B cell (primary cell): Measurements from ENCODE around the gene TJP3. TPM values are rescaled to one million over a fixed set of nuclear protein-coding genes. Genes with fewer than 3 reads are reported as not detected.

ENCODE experiments used
- ATAC-seq: fragments of 200-7000 bp; cut with Tn5 transposase; one replicate; pipeline ENCODE4 v1.10.0; 2021; ENCODE audit warnings: low read depth, mild to moderate bottlenecking, moderate number of reproducible peaks, moderate library complexity
- CTCF ChIA-PET: fragments of 350-600 bp; sonication (Branson Sonifier 250); formaldehyde crosslinking; loops from one replicate; lab custom pipeline; 2021; ENCODE audit warnings: antibody characterized with exemption, inconsistent platforms; lab: Charles Lee
- POLR2A ChIA-PET: fragments of 350-600 bp; sonication (Branson Sonifier 250); formaldehyde crosslinking; loops from one replicate; lab custom pipeline; 2021; ENCODE audit warnings: antibody characterized with exemption; lab: Charles Lee
- DNase-seq: peaks from one replicate; pipeline ENCODE4 v3.0.0; 2013
- H2AFZ ChIP-seq: 2 replicates; pipeline ENCODE4 v1.6.1; 2012; ENCODE audit warnings: mild to moderate bottlenecking, low read depth, low read length; ENCODE audit not compliant: insufficient read depth, poor library complexity, severe bottlenecking
- H3K27ac ChIP-seq, 2 donors: 1 replicate in 1 of 2; 2 replicates in 1 of 2; pipeline ENCODE4 v1.5.1; 2012 to 2013; ENCODE audit warnings: low read length in 2 of 2, mild to moderate bottlenecking in 2 of 2, moderate library complexity in 1 of 2
- H3K27me3 ChIP-seq, 4 experiments: fragments of 200-600 bp in 1 of 4; sonication (generic) in 1 of 4; replicated peaks in 1 of 4; 1 replicate in 2 of 4; 2 replicates in 2 of 4; pipeline versions ENCODE4 v1.6.1 to v1.7.0; 2013 to 2016; ENCODE audit warnings: low read length in 3 of 4, mild to moderate bottlenecking in 2 of 4, mixed read lengths in 1 of 4, moderate library complexity in 1 of 4; ENCODE audit not compliant: insufficient read depth in 4 of 4, control insufficient read depth in 3 of 4; ENCODE audit errors: control extremely low read depth in 1 of 4
- H3K36me3 ChIP-seq, 2 experiments: replicated peaks in 1 of 2; 1 replicate in 1 of 2; 2 replicates in 1 of 2; pipeline versions ENCODE4 v1.6.1 to v1.7.1; 2013; ENCODE audit warnings: low read length in 1 of 2; ENCODE audit not compliant: insufficient read depth in 2 of 2, control insufficient read depth in 1 of 2; ENCODE audit errors: control extremely low read depth in 1 of 2, extremely low read depth in 1 of 2
- H3K4me1 ChIP-seq, 2 donors: fragments of 200-600 bp in 1 of 2; sonication (generic) in 1 of 2; 1 replicate in 1 of 2; 2 replicates in 1 of 2; pipeline versions ENCODE4 v1.5.1 to v1.6.1; 2013 to 2017; ENCODE audit warnings: low read length in 2 of 2; ENCODE audit not compliant: control insufficient read depth in 2 of 2, insufficient read depth in 2 of 2
- H3K4me2 ChIP-seq: replicated peaks from 2 replicates; pipeline ENCODE3; 2012; ENCODE audit warnings: mild to moderate bottlenecking, low read depth, low read length; ENCODE audit not compliant: poor library complexity, severe bottlenecking
- H3K4me3 ChIP-seq, 5 experiments: fragments of 200-600 bp in 1 of 5; sonication (generic) in 1 of 5; 1 replicate in 3 of 5; 2 replicates in 2 of 5; pipeline versions ENCODE4 v1.5.1 to v1.7.0; 2011 to 2016; ENCODE audit warnings: low read length in 4 of 5, mild to moderate bottlenecking in 4 of 5, low read depth in 2 of 5, control low read depth in 1 of 5, moderate library complexity in 1 of 5; ENCODE audit not compliant: insufficient read depth in 1 of 5; ENCODE audit errors: control extremely low read depth in 1 of 5, extremely low read depth in 1 of 5
- H3K79me2 ChIP-seq: fragments of 200-600 bp; sonication (generic); one replicate; pipeline ENCODE4 v1.6.0; 2016; ENCODE audit warnings: low read length; ENCODE audit not compliant: control insufficient read depth, insufficient read depth
- H3K9ac ChIP-seq: fragments of 200-600 bp; sonication (generic); 2 replicates; pipeline ENCODE4 v1.6.1; 2017; ENCODE audit warnings: mild to moderate bottlenecking, low read length, moderate library complexity
- H3K9me3 ChIP-seq, 3 donors: one replicate each; pipeline versions ENCODE4 v1.6.1 to v1.7.1; 2013; ENCODE audit warnings: low read length in 2 of 3; ENCODE audit not compliant: control insufficient read depth in 2 of 3, insufficient read depth in 1 of 3; ENCODE audit errors: control extremely low read depth in 1 of 3
- H4K20me1 ChIP-seq: 2 replicates; pipeline ENCODE4 v1.6.0; 2012; ENCODE audit warnings: mild to moderate bottlenecking, low read length; ENCODE audit not compliant: insufficient read depth, control insufficient read depth, poor library complexity, severe bottlenecking
- H3K27ac Mint-ChIP-seq: one replicate; pipeline ENCODE4 v1.8.0; 2021; ENCODE audit warnings: mixed read lengths
- H3K27me3 Mint-ChIP-seq: one replicate; pipeline ENCODE4 v1.8.0; 2021; ENCODE audit warnings: mixed read lengths
- H3K4me1 Mint-ChIP-seq: one replicate; pipeline ENCODE4 v1.8.0; 2021; ENCODE audit warnings: mixed read lengths
- H3K4me3 Mint-ChIP-seq: one replicate; pipeline ENCODE4 v1.8.0; 2021; ENCODE audit warnings: mixed read lengths
- H3K9me3 Mint-ChIP-seq: one replicate; pipeline ENCODE4 v1.8.0; 2022; ENCODE audit warnings: mixed read lengths; ENCODE audit not compliant: insufficient read depth
- EZH2 ChIP-seq: IDR thresholded peaks from 2 replicates; pipeline ENCODE4 v1.6.1; 2012; ENCODE audit warnings: borderline replicate concordance, low read depth, mild to moderate bottlenecking, moderate library complexity, low read length; ENCODE audit not compliant: insufficient read depth, poor library complexity, severe bottlenecking
- WGBS: methylation state at CpG from one replicate; pipeline ENCODE4 v1.1.5; 2013; ENCODE audit warnings: missing lambda C conversion rate; ENCODE audit not compliant: insufficient coverage; 5-methylcytosine and 5-hydroxymethylcytosine counted together
- intact Hi-C: fragments of 100-400 bp; cut with micrococcal nuclease; formaldehyde crosslinking; loops from one replicate; pipeline ENCODE4 v1.10.0; 2022
- polyA plus RNA-seq: library from polyadenylated mRNA; depleted of rRNA; stranded (reverse); fragments of >200 nt; gene quantifications from 2 replicates; pipeline ENCODE4 v1.2.3, GENCODE V29; 2012
- total RNA-seq, 2 donors: library from RNA; stranded (reverse); fragments of 120-200 nt in 1 of 2; gene quantifications; 1 replicate in 1 of 2; 2 replicates in 1 of 2; pipeline versions ENCODE4 v1.2.3 to v1.2.4, GENCODE V29; 2013 to 2022
- TF ChIP-seq, protein P1 (sequence below): fragments of 200-600 bp; IDR thresholded peaks from one replicate; pipeline ENCODE4 v1.8.0; 2022; ENCODE audit warnings: antibody characterized with exemption, mild to moderate bottlenecking

TJP3 gene
- total and polyA plus RNA-seq, 2 donors (not counting 1 experiment from before 2014, with no cell fraction given), result 2.1 to 2.9 TPM

GRCh38 chr19:3761382-3762129 lies 53.4 kb downstream of the TJP3 start, which contains the start of gene APBA3:
APBA3 (minus strand) TSS chr19:3761692; CDS start chr19:3760264, 1,428 bp downstream.
- H3K27ac ChIP-seq, result peak within 1 kb of the TSS; percentile 100
- peak within 1 kb of the TSS; percentile 95 for H3K4me2 ChIP-seq
- H2AFZ ChIP-seq, result peak within 1 kb of the TSS; percentile 85
- DNase-seq (peak; percentile 96), ATAC-seq (peak; percentile 52)
- H3K9me3 Mint-ChIP-seq, result no peaks in the 10 kb centered on the region
- CTCF ChIA-PET, result interaction anchor here (0.7 to 2.9 kb wide), 16 partner anchors 13 to 963 kb away, joined by 3 to 15 read pairs (median 3); partner anchors contain the start of gene PIP5K1C
- POLR2A ChIA-PET, result interaction anchor here (0.5 to 2.2 kb wide), 7 partner anchors 50 to 1925 kb away, joined by 3 to 14 read pairs (median 7); partner anchors contain the start of gene EEF2
- peak within 1 kb of the TSS; percentile 100 for H3K27ac Mint-ChIP-seq
- peak within 1 kb of the TSS; percentile 99 for H3K4me3 Mint-ChIP-seq
- peaks cover 39% of the 10 kb centered on the region for H3K4me1 Mint-ChIP-seq
- H3K27me3 ChIP-seq, result no peaks in the 10 kb centered on the region
- peaks cover 0 to 3% (median 0%) of the 10 kb centered on the region in 3 donors for H3K9me3 ChIP-seq
- peaks cover 0 to 23% of the 10 kb centered on the region in 2 experiments for H3K36me3 ChIP-seq
- WGBS, result 3% methylated on average over 43 of the region's 45 CpGs
- H3K27me3 Mint-ChIP-seq, result no peaks in the 10 kb centered on the region
- intact Hi-C loops, result loop anchor here (1.0 to 10.0 kb wide), 10 partner anchors 40 to 1923 kb away; partner anchors contain the start of genes CHAF1A, DPP9, EEF2 and FZR1
- H4K20me1 ChIP-seq, result peaks cover 16% of the 10 kb centered on the region
- peak within 1 kb of the TSS; percentile 100 for H3K9ac ChIP-seq
- no peak for TF ChIP-seq EZH2
- TF ChIP-seq, protein P1, sequence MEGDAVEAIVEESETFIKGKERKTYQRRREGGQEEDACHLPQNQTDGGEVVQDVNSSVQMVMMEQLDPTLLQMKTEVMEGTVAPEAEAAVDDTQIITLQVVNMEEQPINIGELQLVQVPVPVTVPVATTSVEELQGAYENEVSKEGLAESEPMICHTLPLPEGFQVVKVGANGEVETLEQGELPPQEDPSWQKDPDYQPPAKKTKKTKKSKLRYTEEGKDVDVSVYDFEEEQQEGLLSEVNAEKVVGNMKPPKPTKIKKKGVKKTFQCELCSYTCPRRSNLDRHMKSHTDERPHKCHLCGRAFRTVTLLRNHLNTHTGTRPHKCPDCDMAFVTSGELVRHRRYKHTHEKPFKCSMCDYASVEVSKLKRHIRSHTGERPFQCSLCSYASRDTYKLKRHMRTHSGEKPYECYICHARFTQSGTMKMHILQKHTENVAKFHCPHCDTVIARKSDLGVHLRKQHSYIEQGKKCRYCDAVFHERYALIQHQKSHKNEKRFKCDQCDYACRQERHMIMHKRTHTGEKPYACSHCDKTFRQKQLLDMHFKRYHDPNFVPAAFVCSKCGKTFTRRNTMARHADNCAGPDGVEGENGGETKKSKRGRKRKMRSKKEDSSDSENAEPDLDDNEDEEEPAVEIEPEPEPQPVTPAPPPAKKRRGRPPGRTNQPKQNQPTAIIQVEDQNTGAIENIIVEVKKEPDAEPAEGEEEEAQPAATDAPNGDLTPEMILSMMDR, result peak; percentile 75
- peak within 1 kb of the TSS; percentile 86 to 99 (median 97) for H3K4me3 ChIP-seq
- H3K79me2 ChIP-seq, result peaks cover 54% of the 10 kb centered on the region
- peaks cover 25 to 35% of the 10 kb centered on the region in 2 donors for H3K4me1 ChIP-seq
